ENCODE measurements around the gene HLA-DQB1. TPM values are rescaled to one million over a fixed set of nuclear protein-coding genes. Genes with fewer than 3 reads are reported as not detected.

The HLA-DQB1 gene
- total and polyA plus RNA-seq, 2 donors (not counting 3 experiments of a cell fraction or from before 2014, with no cell fraction given) = not detected

GRCh38 chr6:32645047-32645703 is 21.3 kb downstream of the HLA-DQB1 start:
- Histone ChIP-seq H3K27me3 (ENCODE audit: control insufficient read depth in 2 of 2, insufficient read depth in 2 of 2, low read length in 2 of 2) (no peaks in the 10 kb centered on the region), H2AFZ (ENCODE audit: low read depth, low read length) (no peak overlapping the region), H3K4me3 (replicated peaks in 1 of 3; ENCODE audit: insufficient read depth in 1 of 3, low read depth in 1 of 3, low read length in 3 of 3) (no peak overlapping the region), H3K4me1 (ENCODE audit: control insufficient read depth, extremely low read depth, insufficient read depth, low read length) (no peaks in the 10 kb centered on the region), H4K20me1 (replicated peaks; ENCODE audit: control insufficient read depth, extremely low read depth, insufficient read depth, low read length) (no peaks in the 10 kb centered on the region), H3K36me3 (ENCODE audit: control insufficient read depth in 2 of 2, extremely low read depth in 1 of 2, insufficient read depth in 2 of 2, low read length in 2 of 2) (no peaks in the 10 kb centered on the region), H3K9ac (replicated peaks; ENCODE audit: extremely low read depth, insufficient read depth, low read length) (no peak overlapping the region), H3K9me3 (replicated peaks; ENCODE audit: control insufficient read depth, insufficient read depth, low read length) (no peaks in the 10 kb centered on the region), H3K79me2 (ENCODE audit: control insufficient read depth, insufficient read depth, low read length) (no peaks in the 10 kb centered on the region), H3K27ac (ENCODE audit: insufficient read depth, low read depth, low read length) (no peak overlapping the region), H3K9me1 (replicated peaks; ENCODE audit: control insufficient read depth, extremely low read depth, insufficient read depth, low read length) (no peaks in the 10 kb centered on the region), H3K4me2 (ENCODE audit: insufficient read depth, low read length) (no peak overlapping the region)
- ChIA-PET POLR2A (no interaction called here), CTCF (no interaction called here)
- FAIRE-seq = no peak
- DNase-seq (ENCODE audit: low read depth, low spot score) = no peak
- TF ChIP-seq POLR2A (IDR thresholded peaks at IDR 0.05; ENCODE audit: low read depth, low read length) (no peak), FOS (IDR thresholded peaks at IDR 0.05; ENCODE audit: borderline replicate concordance, insufficient read depth, low read length) (no peak), CTCF (IDR thresholded peaks at IDR 0.05; ENCODE audit: extremely low read depth in 1 of 2, insufficient read depth in 1 of 2, low read depth in 1 of 2, low read length in 2 of 2) (no peak), JUN (IDR thresholded peaks at IDR 0.05; ENCODE audit: borderline replicate concordance, insufficient read depth, insufficient read length, low read depth) (no peak), MYC (IDR thresholded peaks at IDR 0.05; ENCODE audit: low read depth, low read length) (no peak), EZH2 (IDR thresholded peaks at IDR 0.05; ENCODE audit: borderline replicate concordance, low read depth, low read length, severe bottlenecking) (no peak), GATA2 (IDR thresholded peaks at IDR 0.05; ENCODE audit: insufficient read depth, insufficient read length, low read depth, low read length) (no peak), POLR2AphosphoS5 (IDR thresholded peaks at IDR 0.05; ENCODE audit: insufficient read depth, low read depth, low read length) (no peak)
- TF ChIP-seq, protein P1, sequence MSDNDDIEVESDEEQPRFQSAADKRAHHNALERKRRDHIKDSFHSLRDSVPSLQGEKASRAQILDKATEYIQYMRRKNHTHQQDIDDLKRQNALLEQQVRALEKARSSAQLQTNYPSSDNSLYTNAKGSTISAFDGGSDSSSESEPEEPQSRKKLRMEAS (IDR thresholded peaks at IDR 0.05; ENCODE audit: insufficient read depth, insufficient read length) = no peak
- no TSS peak for BruUV-seq (replicated peaks)
- intact Hi-C loops (cut with micrococcal nuclease) (no loop called here), dilution Hi-C loops (cut with MboI; ENCODE audit: extremely low pct_ligation_motif_present, low sequenced_read_pairs) (no loop called here)
